ENCODE data around the gene ASB3. TPM values are rescaled to one million over a fixed set of nuclear protein-coding genes. Genes with fewer than 3 reads are reported as not detected.

ASB3 gene
- total and polyA plus RNA-seq, 4 donors, result 2.7 to 13.6 (median 8.7) TPM

DNA sequence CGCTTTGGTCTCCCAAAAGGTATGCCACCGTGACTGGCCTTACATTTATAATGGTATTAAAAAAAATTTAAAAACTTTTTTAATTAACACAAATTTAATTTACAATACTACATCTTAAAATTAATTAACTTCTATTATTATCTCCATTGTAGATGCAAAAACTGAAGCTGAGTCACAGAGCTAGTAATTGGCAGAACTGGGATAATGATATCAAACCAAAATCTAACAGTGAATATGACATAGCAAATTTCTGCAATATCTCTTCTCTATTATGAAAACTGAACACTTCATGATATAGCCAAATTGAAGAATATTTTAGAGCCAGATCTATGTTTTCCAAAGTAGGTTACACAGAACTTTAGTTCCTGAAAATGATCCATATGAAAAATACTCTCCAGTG lies 85.5 kb downstream of the ASB3 start (continued):
- TF ChIP-seq, protein P1, sequence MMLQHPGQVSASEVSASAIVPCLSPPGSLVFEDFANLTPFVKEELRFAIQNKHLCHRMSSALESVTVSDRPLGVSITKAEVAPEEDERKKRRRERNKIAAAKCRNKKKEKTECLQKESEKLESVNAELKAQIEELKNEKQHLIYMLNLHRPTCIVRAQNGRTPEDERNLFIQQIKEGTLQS (IDR thresholded peaks at IDR 0.05), result no peak
- TF ChIP-seq GABPA (IDR thresholded peaks at IDR 0.05 in 1 of 2, conservative IDR thresholded peaks at IDR 0.05 in 1 of 2) (no peak), RXRA (IDR thresholded peaks at IDR 0.05) (no peak), EGR1 (IDR thresholded peaks at IDR 0.05; ENCODE audit: low read depth in 2 of 2) (no peak), HNF4G (IDR thresholded peaks at IDR 0.05) (no peak), RAD21 (IDR thresholded peaks at IDR 0.05) (no peak)
- TF ChIP-seq, protein P2, sequence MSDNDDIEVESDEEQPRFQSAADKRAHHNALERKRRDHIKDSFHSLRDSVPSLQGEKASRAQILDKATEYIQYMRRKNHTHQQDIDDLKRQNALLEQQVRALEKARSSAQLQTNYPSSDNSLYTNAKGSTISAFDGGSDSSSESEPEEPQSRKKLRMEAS (IDR thresholded peaks at IDR 0.05), result no peak

DNA sequence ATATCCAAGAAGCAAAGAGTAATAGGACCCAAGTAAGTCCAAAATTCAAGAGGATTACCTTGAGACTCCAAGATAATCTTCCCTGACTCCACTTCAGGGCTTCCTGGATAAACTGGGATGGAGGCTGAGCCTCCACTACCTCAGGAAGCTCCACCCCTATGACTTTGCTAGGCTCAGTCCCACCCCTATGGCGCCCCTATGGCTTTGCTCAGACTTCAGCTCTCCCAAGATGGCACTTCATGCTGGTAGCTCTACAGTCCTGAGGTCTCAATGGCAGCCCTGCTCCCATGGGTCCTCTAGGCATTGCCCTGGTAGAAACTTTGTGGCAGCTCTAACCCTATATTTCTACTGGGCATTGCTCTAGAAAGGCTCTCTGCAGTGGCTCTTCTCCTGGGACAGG lies 89.1 kb downstream of the ASB3 start:
- Histone ChIP-seq H3K27ac (ENCODE audit: low read depth in 1 of 2, low read length in 2 of 2) (no peak overlapping the region), H3K4me1 (ENCODE audit: control insufficient read depth in 4 of 4, insufficient read depth in 4 of 4, low read length in 3 of 4) (no peaks in the 10 kb centered on the region), H3K4me3 (ENCODE audit: low read depth in 1 of 3, low read length in 3 of 3) (no peak overlapping the region), H3K36me3 (ENCODE audit: control insufficient read depth in 4 of 4, insufficient read depth in 3 of 4, low read depth in 1 of 4, low read length in 3 of 4) (peaks cover 0 to 15% (median 4%) of the 10 kb centered on the region in 4 donors), H3K9ac (ENCODE audit: low read depth in 1 of 2, low read length in 2 of 2) (no peak overlapping the region), H3K27me3 (ENCODE audit: control insufficient read depth in 4 of 4, insufficient read depth in 4 of 4, low read length in 3 of 4) (no peaks in the 10 kb centered on the region), H3K9me3 (ENCODE audit: control insufficient read depth in 4 of 4, low read length in 3 of 4) (no peaks in the 10 kb centered on the region)
- no peak for DNase-seq (ENCODE audit: low spot score)
- TF ChIP-seq SP1 (IDR thresholded peaks at IDR 0.05) (no peak), RAD21 (IDR thresholded peaks at IDR 0.05) (no peak), EGR1 (IDR thresholded peaks at IDR 0.05; ENCODE audit: low read depth in 2 of 2) (no peak), HNF4G (IDR thresholded peaks at IDR 0.05) (no peak), TAF1 (conservative IDR thresholded peaks at IDR 0.05) (no peak), FOXA2 (IDR thresholded peaks at IDR 0.05) (no peak), GABPA (IDR thresholded peaks at IDR 0.05 in 1 of 2, conservative IDR thresholded peaks at IDR 0.05 in 1 of 2) (no peak), NR2F2 (IDR thresholded peaks at IDR 0.05) (no peak)
- TF ChIP-seq, protein P3, sequence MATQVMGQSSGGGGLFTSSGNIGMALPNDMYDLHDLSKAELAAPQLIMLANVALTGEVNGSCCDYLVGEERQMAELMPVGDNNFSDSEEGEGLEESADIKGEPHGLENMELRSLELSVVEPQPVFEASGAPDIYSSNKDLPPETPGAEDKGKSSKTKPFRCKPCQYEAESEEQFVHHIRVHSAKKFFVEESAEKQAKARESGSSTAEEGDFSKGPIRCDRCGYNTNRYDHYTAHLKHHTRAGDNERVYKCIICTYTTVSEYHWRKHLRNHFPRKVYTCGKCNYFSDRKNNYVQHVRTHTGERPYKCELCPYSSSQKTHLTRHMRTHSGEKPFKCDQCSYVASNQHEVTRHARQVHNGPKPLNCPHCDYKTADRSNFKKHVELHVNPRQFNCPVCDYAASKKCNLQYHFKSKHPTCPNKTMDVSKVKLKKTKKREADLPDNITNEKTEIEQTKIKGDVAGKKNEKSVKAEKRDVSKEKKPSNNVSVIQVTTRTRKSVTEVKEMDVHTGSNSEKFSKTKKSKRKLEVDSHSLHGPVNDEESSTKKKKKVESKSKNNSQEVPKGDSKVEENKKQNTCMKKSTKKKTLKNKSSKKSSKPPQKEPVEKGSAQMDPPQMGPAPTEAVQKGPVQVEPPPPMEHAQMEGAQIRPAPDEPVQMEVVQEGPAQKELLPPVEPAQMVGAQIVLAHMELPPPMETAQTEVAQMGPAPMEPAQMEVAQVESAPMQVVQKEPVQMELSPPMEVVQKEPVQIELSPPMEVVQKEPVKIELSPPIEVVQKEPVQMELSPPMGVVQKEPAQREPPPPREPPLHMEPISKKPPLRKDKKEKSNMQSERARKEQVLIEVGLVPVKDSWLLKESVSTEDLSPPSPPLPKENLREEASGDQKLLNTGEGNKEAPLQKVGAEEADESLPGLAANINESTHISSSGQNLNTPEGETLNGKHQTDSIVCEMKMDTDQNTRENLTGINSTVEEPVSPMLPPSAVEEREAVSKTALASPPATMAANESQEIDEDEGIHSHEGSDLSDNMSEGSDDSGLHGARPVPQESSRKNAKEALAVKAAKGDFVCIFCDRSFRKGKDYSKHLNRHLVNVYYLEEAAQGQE (IDR thresholded peaks at IDR 0.05), result no peak
- WGBS, result 98% methylated on average over 1 of the region's 1 CpG

DNA sequence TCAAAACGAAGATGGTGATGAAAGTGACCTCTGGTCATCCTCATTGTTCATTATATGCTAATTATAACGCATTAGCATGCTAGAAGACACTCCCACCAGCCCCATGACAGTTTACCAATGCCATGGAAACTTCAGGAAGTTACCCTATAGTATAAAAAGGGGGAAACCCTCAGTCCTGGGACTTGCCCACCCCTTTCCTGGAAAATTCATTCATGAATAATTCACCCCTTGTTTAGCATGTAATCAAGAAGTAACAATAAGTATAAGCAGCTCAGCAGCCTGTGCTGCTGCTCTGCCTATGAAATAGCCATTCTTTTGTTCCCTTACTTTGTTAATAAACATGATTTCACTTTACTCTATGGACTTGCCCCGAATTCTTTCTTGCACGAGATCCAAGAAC lies 89.7 kb downstream of the ASB3 start:
- Histone ChIP-seq H3K4me1 (ENCODE audit: control insufficient read depth in 4 of 4, insufficient read depth in 4 of 4, low read length in 3 of 4) (no peaks in the 10 kb centered on the region), H3K9ac (ENCODE audit: low read depth in 1 of 2, low read length in 2 of 2) (no peak overlapping the region), H3K9me3 (ENCODE audit: control insufficient read depth in 4 of 4, low read length in 3 of 4) (no peaks in the 10 kb centered on the region), H3K4me3 (ENCODE audit: low read depth in 1 of 3, low read length in 3 of 3) (no peak overlapping the region), H3K36me3 (ENCODE audit: control insufficient read depth in 4 of 4, insufficient read depth in 3 of 4, low read depth in 1 of 4, low read length in 3 of 4) (peaks cover 0 to 15% (median 4%) of the 10 kb centered on the region in 4 donors), H3K27ac (ENCODE audit: low read depth in 1 of 2, low read length in 2 of 2) (no peak overlapping the region), H3K27me3 (ENCODE audit: control insufficient read depth in 4 of 4, insufficient read depth in 4 of 4, low read length in 3 of 4) (no peaks in the 10 kb centered on the region)
- WGBS, result 94% methylated on average over 4 of the region's 4 CpGs
- TF ChIP-seq FOXA1 (IDR thresholded peaks at IDR 0.05) (no peak), HNF4A (conservative IDR thresholded peaks at IDR 0.05) (no peak), RXRA (IDR thresholded peaks at IDR 0.05) (no peak), JUND (IDR thresholded peaks at IDR 0.05) (no peak), NR2F2 (IDR thresholded peaks at IDR 0.05) (no peak), TAF1 (conservative IDR thresholded peaks at IDR 0.05) (no peak)
- TF ChIP-seq, protein P3 (IDR thresholded peaks at IDR 0.05), result no peak
- TF ChIP-seq, protein P4, sequence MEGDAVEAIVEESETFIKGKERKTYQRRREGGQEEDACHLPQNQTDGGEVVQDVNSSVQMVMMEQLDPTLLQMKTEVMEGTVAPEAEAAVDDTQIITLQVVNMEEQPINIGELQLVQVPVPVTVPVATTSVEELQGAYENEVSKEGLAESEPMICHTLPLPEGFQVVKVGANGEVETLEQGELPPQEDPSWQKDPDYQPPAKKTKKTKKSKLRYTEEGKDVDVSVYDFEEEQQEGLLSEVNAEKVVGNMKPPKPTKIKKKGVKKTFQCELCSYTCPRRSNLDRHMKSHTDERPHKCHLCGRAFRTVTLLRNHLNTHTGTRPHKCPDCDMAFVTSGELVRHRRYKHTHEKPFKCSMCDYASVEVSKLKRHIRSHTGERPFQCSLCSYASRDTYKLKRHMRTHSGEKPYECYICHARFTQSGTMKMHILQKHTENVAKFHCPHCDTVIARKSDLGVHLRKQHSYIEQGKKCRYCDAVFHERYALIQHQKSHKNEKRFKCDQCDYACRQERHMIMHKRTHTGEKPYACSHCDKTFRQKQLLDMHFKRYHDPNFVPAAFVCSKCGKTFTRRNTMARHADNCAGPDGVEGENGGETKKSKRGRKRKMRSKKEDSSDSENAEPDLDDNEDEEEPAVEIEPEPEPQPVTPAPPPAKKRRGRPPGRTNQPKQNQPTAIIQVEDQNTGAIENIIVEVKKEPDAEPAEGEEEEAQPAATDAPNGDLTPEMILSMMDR (IDR thresholded peaks at IDR 0.05; ENCODE audit: low read depth, low read length, missing input control), result no peak
- TF ChIP-seq, protein P5, sequence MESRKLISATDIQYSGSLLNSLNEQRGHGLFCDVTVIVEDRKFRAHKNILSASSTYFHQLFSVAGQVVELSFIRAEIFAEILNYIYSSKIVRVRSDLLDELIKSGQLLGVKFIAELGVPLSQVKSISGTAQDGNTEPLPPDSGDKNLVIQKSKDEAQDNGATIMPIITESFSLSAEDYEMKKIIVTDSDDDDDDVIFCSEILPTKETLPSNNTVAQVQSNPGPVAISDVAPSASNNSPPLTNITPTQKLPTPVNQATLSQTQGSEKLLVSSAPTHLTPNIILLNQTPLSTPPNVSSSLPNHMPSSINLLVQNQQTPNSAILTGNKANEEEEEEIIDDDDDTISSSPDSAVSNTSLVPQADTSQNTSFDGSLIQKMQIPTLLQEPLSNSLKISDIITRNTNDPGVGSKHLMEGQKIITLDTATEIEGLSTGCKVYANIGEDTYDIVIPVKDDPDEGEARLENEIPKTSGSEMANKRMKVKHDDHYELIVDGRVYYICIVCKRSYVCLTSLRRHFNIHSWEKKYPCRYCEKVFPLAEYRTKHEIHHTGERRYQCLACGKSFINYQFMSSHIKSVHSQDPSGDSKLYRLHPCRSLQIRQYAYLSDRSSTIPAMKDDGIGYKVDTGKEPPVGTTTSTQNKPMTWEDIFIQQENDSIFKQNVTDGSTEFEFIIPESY (IDR thresholded peaks at IDR 0.05), result no peak
- no peak for DNase-seq (ENCODE audit: low spot score)
